Trophoblast cell (in vitro differentiated cells and primary cell): ENCODE measurements around the gene RP9.
"Not testable (repeated sequence)": the region's sequence is repeated elsewhere in the genome, so short reads cannot be mapped to it uniquely, and the experiment has no call there.

Experiments used
- DNase-seq, 2 donors: peaks; one replicate each; pipeline ENCODE4 v3.0.0-alpha.2; 2016
- H2AFZ ChIP-seq: 2 replicates; pipeline ENCODE4 v1.6.1; 2013; ENCODE audit warnings: low read length, moderate library complexity, mild to moderate bottlenecking; ENCODE audit not compliant: insufficient read depth, poor library complexity
- H2AK5ac ChIP-seq: 2 replicates; pipeline ENCODE4 v1.6.1; 2013; ENCODE audit warnings: mild to moderate bottlenecking, low read length
- H2BK120ac ChIP-seq: 2 replicates; pipeline ENCODE4 v1.6.1; 2013; ENCODE audit warnings: low read length, mild to moderate bottlenecking, moderate library complexity; ENCODE audit not compliant: insufficient read depth, poor library complexity
- H2BK12ac ChIP-seq: 2 replicates; pipeline ENCODE4 v1.6.1; 2013; ENCODE audit warnings: mild to moderate bottlenecking, low read length, moderate library complexity
- H2BK5ac ChIP-seq: 2 replicates; pipeline ENCODE4 v1.6.1; 2013; ENCODE audit warnings: low read length, low read depth, moderate library complexity, mild to moderate bottlenecking; ENCODE audit not compliant: poor library complexity
- H3K14ac ChIP-seq: 2 replicates; pipeline ENCODE4 v1.6.1; 2013; ENCODE audit warnings: mild to moderate bottlenecking, low read length
- H3K18ac ChIP-seq: 2 replicates; pipeline ENCODE4 v1.6.1; 2013; ENCODE audit warnings: mild to moderate bottlenecking, low read length
- H3K23ac ChIP-seq: 2 replicates; pipeline ENCODE4 v1.6.1; 2013; ENCODE audit warnings: low read length
- H3K27ac ChIP-seq: 2 replicates; pipeline ENCODE4 v1.5.1; 2013; ENCODE audit warnings: low read depth, mild to moderate bottlenecking, inconsistent platforms, low read length, moderate library complexity
- H3K27me3 ChIP-seq: 2 replicates; pipeline ENCODE4 v1.6.1; 2013; ENCODE audit warnings: inconsistent platforms, mild to moderate bottlenecking, low read length, moderate library complexity; ENCODE audit not compliant: insufficient read depth
- H3K36me3 ChIP-seq, 2 experiments: 1 replicate in 1 of 2; 2 replicates in 1 of 2; pipeline ENCODE4 v1.6.1; 2013; ENCODE audit warnings: low read length in 2 of 2, mild to moderate bottlenecking in 2 of 2, moderate library complexity in 1 of 2; ENCODE audit not compliant: insufficient read depth in 2 of 2, control insufficient read depth in 1 of 2
- H3K4ac ChIP-seq: 2 replicates; pipeline ENCODE4 v1.6.1; 2013; ENCODE audit warnings: low read depth, mild to moderate bottlenecking, low read length, moderate library complexity
- H3K4me1 ChIP-seq, 2 experiments: 1 replicate in 1 of 2; 2 replicates in 1 of 2; pipeline ENCODE4 v1.6.1; 2013; ENCODE audit warnings: low read length in 2 of 2, mild to moderate bottlenecking in 2 of 2, moderate library complexity in 1 of 2; ENCODE audit not compliant: insufficient read depth in 2 of 2, control insufficient read depth in 1 of 2
- H3K4me2 ChIP-seq: 2 replicates; pipeline ENCODE4 v1.6.1; 2013; ENCODE audit warnings: inconsistent platforms, mild to moderate bottlenecking, low read length, moderate library complexity
- H3K4me3 ChIP-seq: 2 replicates; pipeline ENCODE4 v1.5.1; 2013; ENCODE audit warnings: mild to moderate bottlenecking, low read depth, low read length, inconsistent platforms
- H3K79me1 ChIP-seq: one replicate; pipeline ENCODE4 v1.6.1; 2013; ENCODE audit warnings: low read length
- H3K79me2 ChIP-seq: 2 replicates; pipeline ENCODE4 v1.6.1; 2013; ENCODE audit warnings: low read length, mild to moderate bottlenecking; ENCODE audit not compliant: control insufficient read depth, insufficient read depth, poor library complexity
- H3K9ac ChIP-seq: 2 replicates; pipeline ENCODE4 v1.6.1; 2013; ENCODE audit warnings: mild to moderate bottlenecking, low read length
- H3K9me3 ChIP-seq: 2 replicates; pipeline ENCODE4 v1.6.1; 2013; ENCODE audit warnings: low read depth, mild to moderate bottlenecking, control low read depth, inconsistent platforms, low read length; ENCODE audit not compliant: insufficient read depth
- H4K12ac ChIP-seq: 2 replicates; pipeline ENCODE4 v1.6.1; 2013; ENCODE audit warnings: low read depth, mild to moderate bottlenecking, low read length, moderate library complexity
- H4K8ac ChIP-seq: 2 replicates; pipeline ENCODE4 v1.6.1; 2013; ENCODE audit warnings: low read depth, mild to moderate bottlenecking, low read length, moderate library complexity
- H4K91ac ChIP-seq: one replicate; pipeline ENCODE4 v1.6.1; 2013; ENCODE audit warnings: low read depth, mild to moderate bottlenecking, low read length, moderate library complexity
- WGBS: extraction: QIAGEN DNeasy Blood & Tissue Kit; methylation state at CpG from one replicate; pipeline ENCODE4 v1.1.7; 2013; ENCODE audit warnings: missing lambda C conversion rate; ENCODE audit not compliant: insufficient read length, insufficient coverage; ENCODE audit errors: extremely low coverage; 5-methylcytosine and 5-hydroxymethylcytosine counted together

Gene RP9

GRCh38 chr7:33094745-33095275 lies 14.4 kb downstream of the RP9 start:
- H2AFZ ChIP-seq, H3K18ac ChIP-seq, H4K12ac ChIP-seq, H3K9me3 ChIP-seq, DNase-seq, H4K91ac ChIP-seq, H2BK12ac ChIP-seq, H3K27ac ChIP-seq, H3K79me1 ChIP-seq, H2BK120ac ChIP-seq, H3K27me3 ChIP-seq, H3K14ac ChIP-seq, H4K8ac ChIP-seq, H3K79me2 ChIP-seq, H3K4me1 ChIP-seq, H3K4me3 ChIP-seq, H3K9ac ChIP-seq, H3K4ac ChIP-seq, H2BK5ac ChIP-seq, H2AK5ac ChIP-seq, H3K23ac ChIP-seq, H3K4me2 ChIP-seq: not testable (repeated sequence)
- WGBS = no CpG with 5 or more reads among the region's 6 CpGs
- peaks cover 21 to 30% of the 10 kb centered on the region in 2 experiments for H3K36me3 ChIP-seq

- H3K9ac ChIP-seq = no peak overlapping the region
- no peaks in the 10 kb centered on the region for H3K79me2 ChIP-seq
- peaks cover 14 to 21% of the 10 kb centered on the region in 2 experiments for H3K36me3 ChIP-seq
- no peak overlapping the region for H3K4ac ChIP-seq
- no peak overlapping the region for H3K4me3 ChIP-seq
- H3K27ac ChIP-seq = no peak overlapping the region
- H3K79me1 ChIP-seq = no peaks in the 10 kb centered on the region
- no peak overlapping the region for H3K4me2 ChIP-seq
- H3K27me3 ChIP-seq = no peaks in the 10 kb centered on the region
- H2AFZ ChIP-seq = no peak overlapping the region
- no peaks in the 10 kb centered on the region for H3K9me3 ChIP-seq
- no peak for DNase-seq
- no CpG with 5 or more reads among the region's 4 CpGs for WGBS
- H2BK12ac ChIP-seq = no peak overlapping the region
- no peak overlapping the region for H2BK5ac ChIP-seq
- no peak overlapping the region for H2BK120ac ChIP-seq
- H3K23ac ChIP-seq = no peak overlapping the region
- H4K91ac ChIP-seq = no peak overlapping the region
- no peak overlapping the region for H3K18ac ChIP-seq
- no peak overlapping the region for H4K8ac ChIP-seq
- no peak overlapping the region for H2AK5ac ChIP-seq
- H3K14ac ChIP-seq = no peak overlapping the region
- H3K4me1 ChIP-seq = no peaks in the 10 kb centered on the region
- H4K12ac ChIP-seq = no peak overlapping the region
These were observed 15.9 kb downstream of the RP9 start for GRCh38 chr7:33093266-33093665.

GRCh38 chr7:33091641-33092191 lies 17.5 kb downstream of the RP9 start:
- peaks cover 0 to 4% of the 10 kb centered on the region in 2 experiments for H3K4me1 ChIP-seq
- H3K14ac ChIP-seq = no peak overlapping the region
- no peaks in the 10 kb centered on the region for H3K9me3 ChIP-seq
- no peaks in the 10 kb centered on the region for H3K79me2 ChIP-seq
- peaks cover 9 to 16% of the 10 kb centered on the region in 2 experiments for H3K36me3 ChIP-seq
- peak; percentile 79 to 82 for DNase-seq
- H3K79me1 ChIP-seq = no peaks in the 10 kb centered on the region
- no peak overlapping the region for H2BK5ac ChIP-seq
- no peak overlapping the region for H2AFZ ChIP-seq
- H4K8ac ChIP-seq = no peak overlapping the region
- H3K4ac ChIP-seq = no peak overlapping the region
- H3K4me2 ChIP-seq = no peak overlapping the region
- H2BK120ac ChIP-seq = no peak overlapping the region
- no peak overlapping the region for H4K91ac ChIP-seq
- H4K12ac ChIP-seq = no peak overlapping the region
- H3K27me3 ChIP-seq = no peaks in the 10 kb centered on the region
- H3K27ac ChIP-seq = no peak overlapping the region
- no peak overlapping the region for H3K9ac ChIP-seq
- WGBS = no CpG with 5 or more reads among the region's 5 CpGs
- H2BK12ac ChIP-seq = no peak overlapping the region
- no peak overlapping the region for H2AK5ac ChIP-seq
- peak overlapping the region; percentile 21 for H3K23ac ChIP-seq
- no peak overlapping the region for H3K4me3 ChIP-seq
- no peak overlapping the region for H3K18ac ChIP-seq

- peaks cover 8 to 11% of the 10 kb centered on the region in 2 experiments for H3K36me3 ChIP-seq
- no peak overlapping the region for H2BK12ac ChIP-seq
- H4K12ac ChIP-seq = no peak overlapping the region
- H3K4me3 ChIP-seq = no peak overlapping the region
- H3K4me1 ChIP-seq = peaks cover 0 to 4% of the 10 kb centered on the region in 2 experiments
- no peak overlapping the region for H3K27ac ChIP-seq
- H2BK5ac ChIP-seq = no peak overlapping the region
- no peak overlapping the region for H4K8ac ChIP-seq
- no peak overlapping the region for H3K9ac ChIP-seq
- DNase-seq = peak; percentile 64 to 94
- no peak overlapping the region for H3K18ac ChIP-seq
- H3K79me2 ChIP-seq = no peaks in the 10 kb centered on the region
- no peaks in the 10 kb centered on the region for H3K27me3 ChIP-seq
- H3K23ac ChIP-seq = no peak overlapping the region
- H3K14ac ChIP-seq = no peak overlapping the region
- H3K4me2 ChIP-seq = no peak overlapping the region
- no peaks in the 10 kb centered on the region for H3K9me3 ChIP-seq
- H3K79me1 ChIP-seq = no peaks in the 10 kb centered on the region
- no CpG with 5 or more reads among the region's 4 CpGs for WGBS
- no peak overlapping the region for H3K4ac ChIP-seq
- H2BK120ac ChIP-seq = no peak overlapping the region
- no peak overlapping the region for H2AK5ac ChIP-seq
- no peak overlapping the region for H2AFZ ChIP-seq
- H4K91ac ChIP-seq = no peak overlapping the region
These were observed 18.1 kb downstream of the RP9 start for GRCh38 chr7:33091111-33091531.
